Neural crest cell (in vitro differentiated cells): Measurements from ENCODE around the gene OR2T34. TPM values are rescaled to one million over a fixed set of nuclear protein-coding genes. Genes with fewer than 3 reads are reported as not detected.

Source experiments
- total RNA-seq: library from RNA; stranded (reverse); gene quantifications from 2 replicates; pipeline ENCODE4 v1.2.1, GENCODE V29; 2021

OR2T34 gene
- total RNA-seq, 1 donor from 2014 or later: not detected

Other genes starting within 250 kb of the OR2T34 start
- not detected in 2 replicates for gene OR14C36, start 226.0 kb downstream of the OR2T34 start, total RNA-seq
- gene OR2T4, start 213.1 kb downstream of the OR2T34 start, total RNA-seq: not detected in 2 replicates
- gene OR2T6, start 199.0 kb downstream of the OR2T34 start, total RNA-seq: not detected in 2 replicates
- not detected in 2 replicates for gene OR2T1, start 171.7 kb downstream of the OR2T34 start, total RNA-seq
- gene OR2T2, start 129.1 kb downstream of the OR2T34 start, total RNA-seq: not detected in 2 replicates
- not detected in 2 replicates for gene OR2T3, start 101.4 kb downstream of the OR2T34 start, total RNA-seq
- not detected in 2 replicates for gene OR2T5, start 86.2 kb downstream of the OR2T34 start, total RNA-seq
- gene OR2G6, start 66.7 kb downstream of the OR2T34 start, total RNA-seq: not detected in 2 replicates
- not detected in 2 replicates for gene OR2T29, start 12.0 kb downstream of the OR2T34 start, total RNA-seq
- not detected in 2 replicates for gene OR2T10, start 22.9 kb upstream of the OR2T34 start, total RNA-seq
- gene OR2T11, start 60.3 kb upstream of the OR2T34 start, total RNA-seq: not detected in 2 replicates
- gene OR2T35, start 70.5 kb upstream of the OR2T34 start, total RNA-seq: not detected in 2 replicates
- not detected in 2 replicates for gene OR2T27, start 80.8 kb upstream of the OR2T34 start, total RNA-seq
- not detected in 2 replicates for gene OR14I1, start 128.0 kb upstream of the OR2T34 start, total RNA-seq
- gene LYPD8, start 181.0 kb upstream of the OR2T34 start, total RNA-seq: not detected in 2 replicates